ENCODE measurements around the gene STIMATE. TPM values are rescaled to one million over a fixed set of nuclear protein-coding genes. Genes with fewer than 3 reads are reported as not detected.
A peak's percentile ranks its signal among the peaks of the same experiment; 100 is the strongest.

Gene STIMATE
- total and polyA plus RNA-seq, 2 experiments from 2014 or later: 11.2 to 23.6 TPM

- Histone ChIP-seq H4K20me1 (replicated peaks; ENCODE audit: insufficient read depth) (peaks cover 13% of the 10 kb centered on the region), H3F3A (replicated peaks; ENCODE audit: low read depth) (peaks cover 11% of the 10 kb centered on the region), H3K4me1 (ENCODE audit: insufficient read depth) (peaks cover 8% of the 10 kb centered on the region), H2AFZ (no peak overlapping the region), H3K27me3 (ENCODE audit: insufficient read depth) (0 out of 2 replicates have a peak, but pooled peaks cover 6% of the 10 kb centered on the region), H3K4me2 (peak overlapping the region; percentile 84), H3K79me2 (replicated peaks; ENCODE audit: insufficient read depth) (peaks cover 42% of the 10 kb centered on the region), H3K9me2 (ENCODE audit: insufficient read depth) (no peaks in the 10 kb centered on the region), H3K36me3 (ENCODE audit: insufficient read depth) (no peaks in the 10 kb centered on the region; the same call in 1 of the 2 replicates), H3K4me3 (peak overlapping the region; percentile 83), H3K27ac (ENCODE audit: low read depth) (peak overlapping the region; percentile 78; the same call in 1 of the 2 replicates)
- Mint-ChIP-seq H3K4me3 (peak overlapping the region; percentile 95), H3K27ac (no peak overlapping the region), H3K36me3 (ENCODE audit: low read depth) (peaks cover 5% of the 10 kb centered on the region; the same call in 1 of the 3 replicates), H3K9me3 (no peaks in the 10 kb centered on the region; the same call in 2 of the 3 replicates), H3K27me3 (ENCODE audit: insufficient read depth, low read depth, poor library complexity) (no peaks in the 10 kb centered on the region), H3K4me1 (peaks cover 19% of the 10 kb centered on the region)
- DNase-seq (ENCODE audit: low spot score) (no peak), ATAC-seq (no peak)
- TF ChIP-seq ETS1 (IDR thresholded peaks at IDR 0.05) (no peak), ZNF114 (CRISPR knock-in tag; IDR thresholded peaks at IDR 0.05) (no peak), JUNB (IDR thresholded peaks at IDR 0.05; ENCODE audit: unreplicated experiment) (no peak), ZNF462 (CRISPR knock-in tag; IDR thresholded peaks at IDR 0.05) (no peak), POLR2AphosphoS5 (IDR thresholded peaks at IDR 0.05; ENCODE audit: low read depth) (no peak), CREB1 (CRISPR knock-in tag; IDR thresholded peaks at IDR 0.05; ENCODE audit: low read depth) (no peak), CTCF (conservative IDR thresholded peaks at IDR 0.05; ENCODE audit: low read depth in 2 of 2) (no peak), NANOG (IDR thresholded peaks at IDR 0.05; ENCODE audit: borderline replicate concordance) (no peak), STAT1 (IDR thresholded peaks at IDR 0.05; ENCODE audit: unreplicated experiment) (no peak), REST (IDR thresholded peaks at IDR 0.05; ENCODE audit: unreplicated experiment) (no peak), EZH2 (IDR thresholded peaks at IDR 0.05; ENCODE audit: low read depth, unreplicated experiment) (no peak), ZNF331 (CRISPR knock-in tag; IDR thresholded peaks at IDR 0.05; ENCODE audit: low read depth) (no peak), EZH2phosphoT487 (IDR thresholded peaks at IDR 0.05; ENCODE audit: unreplicated experiment) (no peak)
Observed at GRCh38 chr3:52896151-52896550, 1.2 kb downstream of the STIMATE start.

All from GM23338 (cell line).